Activated T-cell treated with anti-CD3 and anti-CD28 coated beads, Interleukin-2, amount 50 U/mL, for 4 hours (primary cell): ENCODE measurements around the gene DGAT2. TPM values are rescaled to one million over a fixed set of nuclear protein-coding genes. Genes with fewer than 3 reads are reported as not detected.

Experiments used
- ATAC-seq, 2 donors: fragments of 200-7000 bp; cut with Tn5 transposase; one replicate each; pipeline ENCODE4 v1.10.0; 2021
- DNase-seq: peaks from one replicate; pipeline ENCODE4 v3.0.0-alpha.2; 2020
- H3K27me3 Mint-ChIP-seq: one replicate; pipeline ENCODE4 v1.8.0; 2021; ENCODE audit warnings: low read depth, mixed read lengths
- H3K36me3 Mint-ChIP-seq: one replicate; pipeline ENCODE4 v1.8.0; 2022; ENCODE audit warnings: mixed read lengths; ENCODE audit not compliant: insufficient read depth
- H3K4me1 Mint-ChIP-seq: one replicate; pipeline ENCODE4 v1.8.0; 2021; ENCODE audit warnings: low read depth, mixed read lengths
- H3K4me3 Mint-ChIP-seq: one replicate; pipeline ENCODE4 v1.8.0; 2021; ENCODE audit warnings: mild to moderate bottlenecking, moderate library complexity, mixed read lengths
- H3K9me3 Mint-ChIP-seq: one replicate; pipeline ENCODE4 v1.8.0; 2021; ENCODE audit warnings: mixed read lengths
- total RNA-seq, 3 donors: library from RNA; stranded (reverse); gene quantifications; one replicate each; pipeline ENCODE4 v1.2.1, GENCODE V29; 2021

DGAT2 gene
- total RNA-seq, 3 donors from 2014 or later, result 5.0 to 9.8 (median 5.8) TPM

DNA sequence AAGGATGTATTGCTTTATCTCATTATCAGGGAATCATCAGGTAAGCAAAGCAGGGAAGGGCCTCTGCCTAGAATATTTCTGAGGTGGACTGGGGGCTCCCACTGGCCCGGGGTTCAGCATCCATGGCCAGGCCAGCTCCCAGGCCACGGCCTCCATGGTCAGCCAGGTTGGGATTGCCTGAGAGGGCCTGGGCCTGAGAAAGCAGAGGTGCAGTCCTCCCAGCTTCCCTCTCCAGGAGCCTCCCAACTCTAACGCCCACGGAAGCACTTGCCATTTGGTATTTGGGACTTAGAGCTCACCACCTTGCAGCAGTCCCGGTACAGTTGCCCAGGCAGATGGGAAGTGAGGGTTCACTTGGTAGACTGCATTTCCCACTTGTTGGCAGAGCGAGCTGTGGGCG lies 12.7 kb downstream of the DGAT2 start:
- H3K27me3 Mint-ChIP-seq, result no peaks in the 10 kb centered on the region
- H3K9me3 Mint-ChIP-seq, result no peaks in the 10 kb centered on the region
- H3K36me3 Mint-ChIP-seq, result no peaks in the 10 kb centered on the region
- ATAC-seq (no peak), DNase-seq (no peak)
- peaks cover 11% of the 10 kb centered on the region for H3K4me1 Mint-ChIP-seq
- no peak overlapping the region for H3K4me3 Mint-ChIP-seq

DNA sequence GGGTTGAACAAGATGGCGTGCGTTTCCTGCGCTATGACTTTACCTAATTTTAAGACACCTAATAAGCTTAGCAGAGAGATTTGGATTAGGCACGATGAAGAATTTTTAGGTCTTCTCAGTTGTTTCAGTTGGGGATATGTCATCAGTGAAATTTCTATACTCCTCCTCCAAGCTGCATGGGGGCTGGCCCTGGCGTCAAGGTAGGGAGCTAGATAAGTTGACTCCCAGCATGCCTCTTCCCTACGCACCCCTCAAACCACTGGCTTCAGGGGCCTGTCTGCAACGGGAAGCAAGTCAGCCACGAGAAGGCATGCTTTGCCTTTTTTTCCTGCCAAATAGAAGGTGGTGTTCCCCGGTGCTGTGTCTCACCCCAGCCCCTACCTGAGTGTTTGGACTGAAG lies 13.3 kb downstream of the DGAT2 start:
- no peak overlapping the region for H3K4me3 Mint-ChIP-seq
- DNase-seq (no peak), ATAC-seq (no peak)
- H3K27me3 Mint-ChIP-seq, result no peaks in the 10 kb centered on the region
- H3K4me1 Mint-ChIP-seq, result peaks cover 10% of the 10 kb centered on the region
- no peaks in the 10 kb centered on the region for H3K9me3 Mint-ChIP-seq
- H3K36me3 Mint-ChIP-seq, result no peaks in the 10 kb centered on the region

DNA sequence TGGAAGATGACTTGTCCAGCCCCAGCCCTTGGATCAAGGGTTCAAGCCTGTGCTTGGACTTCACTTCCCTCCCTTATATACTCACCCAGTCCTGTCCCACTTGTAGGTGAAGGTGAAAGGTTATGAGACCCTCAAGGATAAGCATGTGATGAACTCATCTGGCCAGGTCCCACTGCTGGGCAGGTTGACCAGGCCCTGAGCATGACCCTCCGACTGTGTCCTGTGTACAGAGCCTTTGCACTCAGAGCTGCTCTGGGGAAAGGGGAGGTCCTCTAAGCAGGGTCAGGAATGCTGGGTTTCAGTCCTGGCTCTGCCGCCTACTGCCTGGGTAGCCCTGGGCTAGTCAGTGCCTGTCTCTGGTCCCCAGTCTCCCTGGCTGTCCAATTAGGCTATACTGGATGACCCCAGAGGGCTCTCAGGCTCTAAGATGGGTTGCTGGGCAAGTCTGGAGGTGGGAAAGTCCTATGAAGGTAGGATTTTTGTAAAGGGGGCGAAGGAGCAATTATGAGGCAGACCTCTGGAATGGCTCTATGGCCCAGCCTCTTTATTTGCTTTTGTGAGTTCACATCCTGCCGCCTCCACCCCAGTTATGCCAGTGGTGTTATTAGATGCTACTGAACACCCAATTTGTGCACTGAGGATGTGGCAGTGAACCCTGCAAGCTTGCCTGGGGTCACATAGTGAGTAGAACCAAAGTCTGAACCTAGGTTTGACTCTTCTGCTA lies 14.1 kb downstream of the DGAT2 start:
- Mint-ChIP-seq H3K4me1 (peaks cover 2% of the 10 kb centered on the region), H3K4me3 (no peak overlapping the region), H3K27me3 (no peaks in the 10 kb centered on the region), H3K36me3 (no peaks in the 10 kb centered on the region), H3K9me3 (no peaks in the 10 kb centered on the region)
- DNase-seq, result no peak
- no peak for ATAC-seq

DNA sequence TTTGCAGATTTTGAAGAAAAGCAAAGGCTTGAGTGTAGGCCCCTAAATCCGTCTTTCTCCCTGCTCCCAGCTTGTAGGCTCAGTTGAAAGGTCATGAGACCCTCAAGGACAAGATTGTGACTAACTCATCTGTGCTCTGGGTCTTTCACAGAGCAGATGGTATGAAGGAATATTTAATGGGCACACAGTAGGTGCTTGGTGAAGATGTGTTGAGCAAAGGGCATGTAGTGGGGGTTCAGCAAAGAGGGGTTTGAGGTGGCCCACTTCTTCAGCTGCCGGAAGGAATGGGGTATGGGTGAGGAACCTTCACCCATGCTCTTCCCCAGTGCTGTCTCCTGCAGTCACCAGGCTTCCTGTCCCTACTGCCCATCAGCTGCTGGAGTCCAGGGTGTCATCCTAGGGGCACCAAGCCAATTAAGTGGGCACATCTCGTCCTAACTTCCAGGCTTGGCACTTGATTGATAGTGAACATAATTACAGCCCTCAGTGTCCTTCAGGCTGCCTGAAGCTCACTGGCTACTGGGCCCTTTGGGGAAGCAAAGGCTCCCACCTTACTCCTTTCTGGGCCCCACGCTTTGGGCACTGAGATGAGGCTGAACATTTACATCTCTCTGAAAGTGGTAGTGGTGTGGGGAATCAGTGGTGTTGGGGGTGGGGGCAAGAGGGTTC lies 15.0 kb downstream of the DGAT2 start:
- Mint-ChIP-seq H3K27me3 (no peaks in the 10 kb centered on the region), H3K9me3 (no peaks in the 10 kb centered on the region), H3K4me1 (no peaks in the 10 kb centered on the region), H3K4me3 (no peak overlapping the region), H3K36me3 (no peaks in the 10 kb centered on the region)
- ATAC-seq (no peak), DNase-seq (no peak)

DNA sequence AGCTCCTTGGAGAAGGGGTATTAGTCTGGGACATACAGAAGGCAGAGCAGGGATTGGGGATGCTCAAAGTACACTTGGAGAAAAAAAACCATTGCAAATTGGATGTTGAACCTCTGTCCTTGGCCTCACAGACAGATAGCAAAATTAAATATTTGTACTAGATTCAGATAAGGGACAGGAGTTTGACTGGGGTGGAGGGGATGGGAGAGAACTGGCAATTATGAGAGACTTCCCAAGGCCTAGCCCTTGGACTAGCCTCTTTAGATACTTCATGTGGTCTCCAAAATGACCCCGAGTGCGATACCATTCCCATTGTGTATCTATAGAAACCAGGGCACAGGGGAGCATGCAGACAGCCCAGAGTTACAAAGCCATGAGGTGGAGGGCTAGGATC lies 15.5 kb downstream of the DGAT2 start:
- Mint-ChIP-seq H3K9me3 (no peaks in the 10 kb centered on the region), H3K36me3 (no peaks in the 10 kb centered on the region), H3K4me1 (no peaks in the 10 kb centered on the region), H3K27me3 (no peaks in the 10 kb centered on the region), H3K4me3 (no peak overlapping the region)
- DNase-seq, result no peak
- ATAC-seq, result no peak

DNA sequence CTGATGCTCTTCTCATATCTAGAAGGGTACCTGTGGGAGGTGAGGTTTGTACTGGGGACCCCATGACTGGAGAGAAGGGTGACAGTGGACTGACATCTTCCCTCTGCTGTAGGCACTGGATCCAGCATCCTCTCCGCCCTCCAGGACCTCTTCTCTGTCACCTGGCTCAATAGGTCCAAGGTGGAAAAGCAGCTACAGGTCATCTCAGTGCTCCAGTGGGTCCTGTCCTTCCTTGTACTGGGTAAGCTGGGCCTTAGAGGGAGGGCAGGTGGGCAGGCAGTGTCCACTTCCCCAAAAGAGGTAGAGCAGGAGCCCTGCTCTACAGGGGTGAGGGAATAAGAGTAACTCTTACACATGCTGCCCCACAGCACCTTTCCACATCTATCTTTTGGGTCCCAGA lies 15.9 kb downstream of the DGAT2 start:
- Mint-ChIP-seq H3K36me3 (no peaks in the 10 kb centered on the region), H3K9me3 (no peaks in the 10 kb centered on the region), H3K27me3 (no peaks in the 10 kb centered on the region)

DNA sequence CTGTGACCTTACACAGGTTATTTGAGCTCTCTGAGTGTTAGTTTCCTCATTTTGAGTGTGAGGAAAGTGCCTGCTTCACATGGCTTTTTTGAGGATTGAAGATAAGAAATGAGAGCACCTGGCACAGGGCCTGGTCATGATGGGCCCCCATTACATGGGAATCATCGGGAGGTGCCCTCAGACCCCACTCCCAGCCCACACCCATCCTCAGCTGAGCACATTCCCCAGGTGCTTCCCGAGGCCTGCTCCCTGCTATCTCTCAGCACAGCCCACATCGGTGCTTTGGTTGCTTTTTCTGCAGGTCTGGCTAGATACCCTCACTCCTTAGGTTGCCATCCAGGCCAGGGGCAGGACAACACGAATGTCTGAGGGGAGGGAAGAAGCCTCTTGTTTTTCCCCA lies 16.6 kb downstream of the DGAT2 start:
- H3K4me3 Mint-ChIP-seq, result no peak overlapping the region
- H3K4me1 Mint-ChIP-seq, result no peaks in the 10 kb centered on the region
- no peaks in the 10 kb centered on the region for H3K27me3 Mint-ChIP-seq
- DNase-seq (no peak), ATAC-seq (no peak)
- no peaks in the 10 kb centered on the region for H3K9me3 Mint-ChIP-seq
- H3K36me3 Mint-ChIP-seq, result no peaks in the 10 kb centered on the region

More for the DNA sequence above, 15.9 kb downstream of the DGAT2 start:
- DNase-seq (no peak), ATAC-seq (no peak)
- Mint-ChIP-seq H3K4me3 (no peak overlapping the region), H3K4me1 (no peaks in the 10 kb centered on the region)

DNA sequence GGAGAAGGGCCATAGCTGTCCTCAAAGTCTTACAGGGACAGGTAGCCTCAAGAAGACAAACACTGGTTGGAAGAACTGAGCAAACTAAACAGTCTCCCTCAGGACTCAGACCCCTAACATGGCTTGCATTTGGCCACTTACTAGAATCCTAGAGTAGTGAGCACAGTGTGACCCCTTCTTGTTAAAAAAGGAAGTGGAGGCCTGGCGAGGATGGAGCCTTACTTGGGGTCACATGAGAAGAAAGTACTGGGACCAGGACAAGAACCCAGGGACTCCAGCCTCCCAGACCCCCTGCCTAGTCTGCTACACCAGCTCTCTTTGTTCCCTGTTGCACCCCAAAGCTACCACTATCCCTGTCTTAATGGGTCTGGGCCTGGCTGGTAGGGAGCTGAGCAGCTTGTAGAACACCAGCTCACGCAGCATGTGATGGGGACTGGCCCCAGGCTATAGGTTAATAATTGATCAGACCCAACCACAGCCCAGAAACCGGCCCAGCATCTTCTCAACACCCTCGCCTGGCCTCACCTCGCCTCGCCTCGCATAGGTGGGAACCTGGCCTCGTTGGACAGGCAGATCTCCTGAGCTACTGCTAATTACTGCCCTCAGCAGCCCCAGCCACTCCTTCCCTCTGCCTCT lies 17.6 kb downstream of the DGAT2 start:
- Mint-ChIP-seq H3K36me3 (no peaks in the 10 kb centered on the region), H3K4me3 (no peak overlapping the region), H3K27me3 (no peaks in the 10 kb centered on the region), H3K9me3 (no peaks in the 10 kb centered on the region), H3K4me1 (no peaks in the 10 kb centered on the region)
- ATAC-seq (no peak), DNase-seq (no peak)

DNA sequence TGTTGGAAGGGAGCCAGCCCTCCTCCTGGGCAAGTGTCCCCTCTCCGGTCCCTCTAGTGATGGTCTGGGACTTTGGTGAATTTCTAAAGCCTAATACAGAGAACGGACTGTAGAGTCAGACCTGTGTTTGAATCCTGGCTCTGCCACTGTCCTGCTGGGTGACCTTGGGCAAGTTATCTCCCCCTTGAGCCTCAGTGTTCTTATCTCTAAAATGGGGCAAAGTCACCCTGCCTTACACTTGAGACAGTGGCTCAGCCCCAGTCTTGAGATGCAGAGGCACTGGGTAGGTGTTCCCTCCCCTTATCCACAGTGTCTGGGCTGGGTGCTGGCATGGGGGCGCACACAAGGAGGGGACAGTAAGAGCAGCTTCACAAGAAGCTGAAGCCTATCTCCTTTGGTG lies 20.9 kb downstream of the DGAT2 start:
- Mint-ChIP-seq H3K27me3 (no peaks in the 10 kb centered on the region), H3K4me3 (no peak overlapping the region), H3K9me3 (no peaks in the 10 kb centered on the region), H3K4me1 (no peaks in the 10 kb centered on the region), H3K36me3 (no peaks in the 10 kb centered on the region)
- no peak for ATAC-seq
- DNase-seq, result no peak

DNA sequence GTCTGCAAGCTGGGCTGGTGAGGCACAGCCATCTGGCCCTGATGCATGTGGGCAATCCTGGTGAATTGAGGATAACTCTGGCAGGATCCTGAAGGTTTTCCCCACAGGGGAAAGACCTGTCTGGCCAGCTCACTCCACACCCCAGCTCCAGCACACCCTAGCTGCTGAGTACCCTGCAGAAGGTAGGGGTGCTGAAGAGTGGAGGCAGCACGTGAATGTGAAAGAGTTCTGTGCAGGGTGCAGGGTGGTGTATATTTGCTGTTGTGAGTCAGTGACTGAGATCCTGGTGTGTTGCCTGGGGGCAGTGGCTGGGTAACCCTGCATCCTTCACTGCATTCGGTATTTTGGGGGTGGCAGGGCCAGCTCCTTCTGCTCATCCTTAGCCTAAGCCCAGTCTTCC lies 22.4 kb downstream of the DGAT2 start:
- Mint-ChIP-seq H3K36me3 (no peaks in the 10 kb centered on the region), H3K4me1 (no peaks in the 10 kb centered on the region), H3K9me3 (no peaks in the 10 kb centered on the region), H3K27me3 (no peaks in the 10 kb centered on the region), H3K4me3 (no peak overlapping the region)
- ATAC-seq (no peak), DNase-seq (no peak)

DNA sequence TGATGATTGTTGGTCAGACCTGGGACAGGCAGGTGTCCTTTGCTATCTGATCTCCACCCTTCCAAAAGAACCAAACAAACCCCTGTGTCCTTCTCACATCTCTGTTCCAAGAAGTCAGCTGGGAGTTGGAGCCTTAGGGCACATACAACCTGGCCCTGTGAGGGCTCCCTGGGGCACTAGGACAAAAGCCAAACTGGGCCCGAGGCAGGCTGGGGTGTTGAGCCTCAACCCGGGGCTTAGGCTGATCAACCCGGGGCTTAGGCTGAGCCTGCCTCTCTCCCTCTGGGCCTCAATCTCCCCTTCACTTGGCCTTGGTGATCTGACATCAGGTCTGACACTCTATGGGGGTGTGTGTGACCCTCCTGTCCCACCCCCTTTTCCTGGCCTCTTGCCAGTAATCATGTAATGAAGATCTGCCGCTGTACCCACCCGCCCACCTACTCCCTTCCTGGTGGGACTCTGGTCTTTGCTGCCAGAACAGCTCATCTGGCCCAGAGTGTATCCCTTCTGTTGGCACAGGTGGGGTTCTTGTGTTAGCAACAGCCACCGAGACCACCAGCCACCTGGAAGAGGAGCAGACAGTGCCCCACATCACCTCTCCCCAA lies 23.7 kb downstream of the DGAT2 start:
- Mint-ChIP-seq H3K27me3 (no peaks in the 10 kb centered on the region), H3K4me1 (no peaks in the 10 kb centered on the region), H3K36me3 (no peaks in the 10 kb centered on the region), H3K4me3 (no peak overlapping the region), H3K9me3 (no peaks in the 10 kb centered on the region)
- DNase-seq (no peak), ATAC-seq (no peak)

DNA sequence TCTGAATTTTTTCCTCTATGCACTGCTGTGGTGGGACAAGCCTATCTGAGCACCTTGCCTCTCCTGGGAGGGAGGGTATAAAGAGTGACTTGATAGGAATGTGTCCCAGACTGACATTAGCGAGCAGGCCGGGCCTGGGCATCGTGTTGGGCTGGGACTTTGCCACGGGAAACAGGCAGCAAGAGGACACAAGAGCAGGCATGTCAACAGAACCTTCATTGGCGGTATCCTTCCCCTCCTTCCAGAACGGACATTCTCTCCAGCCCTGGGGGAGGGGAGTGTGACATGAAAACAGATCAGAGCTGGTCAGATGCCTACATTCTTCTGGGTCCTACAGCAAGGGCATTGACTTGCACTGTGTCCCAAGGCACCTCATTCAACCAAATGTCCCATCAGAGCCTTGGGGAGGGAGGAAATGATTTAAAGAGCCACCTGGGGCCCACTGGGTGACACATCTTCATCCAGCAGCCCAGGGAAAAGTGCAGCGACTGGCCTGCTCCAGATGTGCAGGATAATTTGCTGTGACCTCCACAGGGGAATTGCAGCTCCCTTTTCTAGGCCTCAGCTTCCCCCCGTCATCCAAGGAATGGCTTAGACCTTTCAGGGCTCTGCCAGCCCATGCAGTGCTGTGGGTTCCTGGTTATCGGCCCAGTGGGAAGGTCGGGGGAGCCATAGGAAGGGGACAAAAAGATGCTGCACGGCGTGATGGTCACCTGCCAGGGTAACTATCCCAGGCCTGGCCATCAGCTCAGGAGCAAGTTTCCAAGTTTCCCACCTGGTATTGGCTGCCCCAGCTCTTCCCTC lies 24.6 kb downstream of the DGAT2 start:
- no peak for DNase-seq
- no peaks in the 10 kb centered on the region for H3K27me3 Mint-ChIP-seq
- no peaks in the 10 kb centered on the region for H3K4me1 Mint-ChIP-seq
- H3K9me3 Mint-ChIP-seq, result no peaks in the 10 kb centered on the region
- ATAC-seq, result no peak
- H3K36me3 Mint-ChIP-seq, result no peaks in the 10 kb centered on the region
- no peak overlapping the region for H3K4me3 Mint-ChIP-seq

DNA sequence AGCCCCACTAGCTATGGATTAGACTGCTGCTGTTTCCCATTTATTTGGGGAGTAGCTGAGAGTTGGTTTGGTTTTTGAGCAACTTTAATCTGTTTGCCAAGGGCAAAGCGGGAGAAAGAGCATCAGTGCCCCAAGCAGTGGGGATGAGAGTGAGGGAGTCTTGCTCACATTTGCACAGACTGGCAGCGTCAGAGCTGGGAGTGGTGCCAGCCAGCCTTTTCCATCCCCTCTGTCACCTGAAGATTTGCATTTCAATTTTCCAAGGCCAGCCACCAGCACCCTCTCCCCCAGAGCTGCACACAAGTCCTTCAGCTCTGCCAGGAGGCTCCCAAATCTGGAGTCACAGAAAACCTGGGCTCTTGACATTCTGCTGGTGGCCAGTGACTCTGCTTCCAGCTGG lies 25.4 kb downstream of the DGAT2 start:
- no peaks in the 10 kb centered on the region for H3K27me3 Mint-ChIP-seq
- no peaks in the 10 kb centered on the region for H3K9me3 Mint-ChIP-seq
- no peak overlapping the region for H3K4me3 Mint-ChIP-seq
- ATAC-seq (no peak), DNase-seq (no peak)
- H3K36me3 Mint-ChIP-seq, result no peaks in the 10 kb centered on the region
- no peaks in the 10 kb centered on the region for H3K4me1 Mint-ChIP-seq
